K562 (cell line): ENCODE results near the gene PSEN1. TPM values are rescaled to one million over a fixed set of nuclear protein-coding genes. Genes with fewer than 3 reads are reported as not detected.

Source experiments
- ATAC-seq: fragments of 200-7000 bp; cut with Tn5 transposase; 3 replicates; pipeline ENCODE4 v1.9.1; 2020; ENCODE audit warnings: moderate library complexity
- BruUV-seq: library from RNA; stranded (reverse); fragments of 400-500 nt; replicated peaks from 2 replicates; lab custom pipeline; 2021; lab: Mats Ljungman, UMichigan
- CTCF ChIA-PET: fragments of 300-600 bp; formaldehyde crosslinking; extraction: SDS; loops from one replicate; lab custom pipeline; 2021; ENCODE audit warnings: low intra/inter-chr PET ratio; lab: Yijun Ruan, JAX
- POLR2A ChIA-PET: fragments of 300-600, 350-650 bp; sonication (Branson Sonifier 250); formaldehyde crosslinking; extraction: SDS; loops from one replicate; lab custom pipeline; 2021; ENCODE audit warnings: antibody characterized with exemption, inconsistent platforms; lab: Yijun Ruan, JAX
- DNase-seq, 4 experiments: peaks; one replicate each; pipeline versions ENCODE4 v3.0.0 to v3.0.0-alpha.2; 2011 to 2018; ENCODE audit warnings: low spot score in 3 of 4, mixed read lengths in 3 of 4; ENCODE audit errors: extremely low read depth in 1 of 4
- FAIRE-seq: peaks from 2 replicates; lab custom pipeline; 2011; peaks lifted over from hg19 to GRCh38; lab: Jason Lieb, UNC
- H2AFZ ChIP-seq: 2 replicates; pipeline ENCODE4 v1.6.0; 2011; ENCODE audit warnings: low read depth, low read length, control low read depth, inconsistent platforms
- H3K27ac ChIP-seq: fragments of 200-600 bp; 3 replicates; pipeline ENCODE4 v1.8.0; 2011; ENCODE audit warnings: low read depth, mild to moderate bottlenecking, control low read depth, inconsistent platforms, low read length, moderate library complexity, mixed read lengths; ENCODE audit errors: extremely low read depth
- H3K27me3 ChIP-seq, 2 experiments: fragments of 300-600 bp in 1 of 2; 2 replicates in 1 of 2; 3 replicates in 1 of 2; pipeline versions ENCODE4 v1.6.0 to v1.8.0; 2011; ENCODE audit warnings: inconsistent platforms in 2 of 2, low read length in 2 of 2, mild to moderate bottlenecking in 1 of 2, mixed read lengths in 1 of 2, moderate library complexity in 1 of 2; ENCODE audit not compliant: control insufficient read depth in 2 of 2, insufficient read depth in 2 of 2
- H3K36me3 ChIP-seq: fragments of 300-600 bp; 3 replicates; pipeline ENCODE4 v1.8.0; 2011; ENCODE audit warnings: mild to moderate bottlenecking, low read length, inconsistent platforms; ENCODE audit not compliant: control insufficient read depth, insufficient read depth
- H3K4me1 ChIP-seq, 2 experiments: fragments of 200-600 bp in 1 of 2; replicated peaks in 1 of 2; 2 replicates in 1 of 2; 3 replicates in 1 of 2; pipeline versions ENCODE4 v1.5.1 to v1.8.0; 2011; ENCODE audit warnings: inconsistent platforms in 2 of 2, low read length in 2 of 2, mild to moderate bottlenecking in 1 of 2, mixed read lengths in 1 of 2, moderate library complexity in 1 of 2; ENCODE audit not compliant: control insufficient read depth in 2 of 2, insufficient read depth in 2 of 2
- H3K4me2 ChIP-seq: 2 replicates; pipeline ENCODE4 v1.6.1; 2011; ENCODE audit warnings: low read length, control low read depth, inconsistent platforms, mixed read lengths; ENCODE audit not compliant: insufficient read depth
- H3K4me3 ChIP-seq: fragments of 200-600 bp; sonication (generic), shearing (Covaris generic); 2 replicates; pipeline ENCODE4 v1.5.1; 2016; ENCODE audit warnings: control low read depth, inconsistent platforms
- H3K79me2 ChIP-seq: fragments of 200-600 bp; 3 replicates; pipeline ENCODE4 v1.8.0; 2011; ENCODE audit warnings: low read length, inconsistent platforms; ENCODE audit not compliant: control insufficient read depth, insufficient read depth
- H3K9ac ChIP-seq, 2 experiments: 2 replicates each; pipeline versions ENCODE4 v1.6.0 to v1.6.1; 2011; ENCODE audit warnings: low read depth in 2 of 2, low read length in 2 of 2, control low read depth in 1 of 2, inconsistent platforms in 1 of 2, mild to moderate bottlenecking in 1 of 2, mixed read lengths in 1 of 2; ENCODE audit not compliant: insufficient read depth in 1 of 2
- H3K9me1 ChIP-seq: one replicate; pipeline ENCODE4 v1.6.0; 2011; ENCODE audit warnings: inconsistent platforms, mild to moderate bottlenecking, low read length, moderate library complexity; ENCODE audit not compliant: control insufficient read depth, insufficient read depth
- H3K9me3 ChIP-seq: replicated peaks from 2 replicates; pipeline ENCODE4 v1.5.1; 2011; ENCODE audit warnings: low read depth, low read length, inconsistent platforms; ENCODE audit not compliant: control insufficient read depth, insufficient read depth
- H4K20me1 ChIP-seq: replicated peaks from 2 replicates; pipeline ENCODE4 v1.6.1; 2011; ENCODE audit warnings: low read length, inconsistent platforms, mixed read lengths; ENCODE audit not compliant: control insufficient read depth, insufficient read depth
- BRF1 ChIP-seq: IDR thresholded peaks from 3 replicates; pipeline ENCODE4 v1.6.1; 2011; ENCODE audit warnings: borderline replicate concordance, mild to moderate bottlenecking; ENCODE audit not compliant: insufficient read length; ENCODE audit errors: extremely low read depth
- FOSL1 ChIP-seq: fragments of 200-800 bp; sonication (Bioruptor generic); conservative IDR thresholded peaks from 2 replicates; pipeline ENCODE4 v1.6.1; 2016; ENCODE audit warnings: missing genetic modification characterization, missing compliant biosample characterization
- FOXA3 ChIP-seq, 2 experiments: fragments of 450-650 bp in 1 of 2; sonication (generic) in 1 of 2; formaldehyde crosslinking; IDR thresholded peaks in 1 of 2; conservative IDR thresholded peaks in 1 of 2; 2 replicates each; pipeline versions ENCODE4 v1.4.0 to v1.8.0; 2020 to 2022; ENCODE audit warnings: mild to moderate bottlenecking in 2 of 2, missing genetic modification reagents in 1 of 2
- FOXK2 ChIP-seq, 2 experiments: fragments of 450-650 bp; IDR thresholded peaks in 1 of 2; conservative IDR thresholded peaks in 1 of 2; 2 replicates each; pipeline ENCODE4 v1.6.1; 2016; ENCODE audit warnings: low read depth in 2 of 2, mild to moderate bottlenecking in 1 of 2
- HDAC8 ChIP-seq: fragments of 450-650 bp; IDR thresholded peaks from 2 replicates; pipeline ENCODE4 v1.6.1; 2016; ENCODE audit warnings: mild to moderate bottlenecking, missing genetic modification characterization, moderate library complexity, missing compliant biosample characterization
- NCOR1 ChIP-seq: fragments of 450-650 bp; IDR thresholded peaks from 2 replicates; pipeline ENCODE4 v1.6.1; 2016; ENCODE audit warnings: mild to moderate bottlenecking, moderate library complexity
- PRDM10 ChIP-seq: fragments of 450-650 bp; IDR thresholded peaks from 2 replicates; pipeline ENCODE4 v1.6.1; 2018; ENCODE audit not compliant: partially characterized antibody
- PREB ChIP-seq: sonication (generic); formaldehyde crosslinking; IDR thresholded peaks from 2 replicates; pipeline ENCODE4 v1.8.1; 2023; ENCODE audit warnings: mild to moderate bottlenecking, missing genetic modification reagents
- PRPF4 ChIP-seq: fragments of 200-400 bp; formaldehyde crosslinking; IDR thresholded peaks from one replicate; pipeline ENCODE4 v1.6.1; 2017; ENCODE audit warnings: low read length, low read depth, mild to moderate bottlenecking; ENCODE audit not compliant: insufficient read depth, poor library complexity, severe bottlenecking
- SAFB2 ChIP-seq: fragments of 200-400 bp; formaldehyde crosslinking; IDR thresholded peaks from 2 replicates; pipeline ENCODE4 v1.6.1; 2018; ENCODE audit warnings: borderline replicate concordance, low read length, low read depth, moderate library complexity; ENCODE audit not compliant: severe bottlenecking
- STAT5B ChIP-seq: fragments of 250-450 bp; sonication (Bioruptor Pico); IDR thresholded peaks from 2 replicates; pipeline ENCODE4 v1.8.0; 2021; ENCODE audit warnings: mild to moderate bottlenecking, inconsistent platforms
- TOE1 ChIP-seq, 2 experiments: fragments of 450-650 bp in 1 of 2; sonication (generic) in 1 of 2; formaldehyde crosslinking in 1 of 2; IDR thresholded peaks; 2 replicates each; pipeline versions ENCODE4 v1.7.1 to v1.8.0; 2016 to 2022; ENCODE audit warnings: borderline replicate concordance in 2 of 2, mild to moderate bottlenecking in 2 of 2, antibody characterized with exemption in 1 of 2, inconsistent platforms in 1 of 2, low read depth in 1 of 2, missing genetic modification reagents in 1 of 2, moderate library complexity in 1 of 2
- ZFP36 ChIP-seq: fragments of 150-350 bp; IDR thresholded peaks from 2 replicates; pipeline ENCODE4 v1.6.1; 2018; ENCODE audit warnings: low read length, low read depth; ENCODE audit not compliant: partially characterized antibody
- ZNF699 ChIP-seq: fragments of 250-450 bp; sonication (Bioruptor Pico); IDR thresholded peaks from 2 replicates; pipeline ENCODE4 v1.8.0; 2021; ENCODE audit warnings: mild to moderate bottlenecking, moderate library complexity; ENCODE audit not compliant: insufficient replicate concordance
- WGBS: fragments of 100-300 bp; shearing (Covaris generic); methylation state at CpG from one replicate; pipeline ENCODE4 v1.1.6; 2016; ENCODE audit warnings: low coverage, mixed read lengths; ENCODE audit not compliant: insufficient coverage; ENCODE audit errors: missing lambda C conversion rate; 5-methylcytosine and 5-hydroxymethylcytosine counted together
- in situ Hi-C: fragments of 300-500 bp; cut with MboI; formaldehyde crosslinking; loops from 4 replicates; pipeline ENCODE4 v1.15.0; 2018; ENCODE audit warnings: inconsistent platforms, mixed read lengths
- intact Hi-C: fragments of 100-400 bp; cut with micrococcal nuclease; formaldehyde crosslinking; loops from 2 replicates; pipeline ENCODE4 v1.14.2; 2022
- polyA plus RNA-seq, 8 experiments: library from polyadenylated mRNA; depleted of rRNA in 4 of 8; stranded (reverse) in 5 of 8; unstranded in 3 of 8; fragments of >200 nt; fragmentation: Nextera tagmentation in 2 of 8; fragmentation: Illumina TruSeq in 1 of 8; extraction: Ambion mirVana in 2 of 8; extraction: Trizol in 1 of 8; gene quantifications; 2 replicates each; pipeline versions ENCODE4 v1.2.1 to v1.2.3, GENCODE V29; 2011 to 2014; ENCODE audit warnings: inconsistent platforms in 1 of 8, missing spikeins in 1 of 8
- total RNA-seq, 7 experiments: library from RNA; depleted of rRNA in 6 of 7; stranded (reverse); fragments of >200 nt in 6 of 7; fragmentation: Illumina TruSeq in 2 of 7; extraction: Trizol in 2 of 7; gene quantifications; 2 replicates each; pipeline versions ENCODE4 v1.2.1 to v1.2.3, GENCODE V29; 2011 to 2021; ENCODE audit warnings: low replicate concordance in 1 of 7

The PSEN1 gene
- total and polyA plus RNA-seq, 9 of the 15 experiments (the other 6 are each of a cell fraction or from before 2014, with no cell fraction given), result 6.5 to 25.2 (median 14.3) TPM

GRCh38 chr14:73188501-73188911 is 52.2 kb downstream of the PSEN1 start:
- CTCF ChIA-PET, result no interaction called here
- Histone ChIP-seq H3K9me1 (no peaks in the 10 kb centered on the region), H3K4me1 (no peaks in the 10 kb centered on the region), H3K36me3 (peaks cover 15% of the 10 kb centered on the region; the same call in 2 of the 3 replicates), H3K4me2 (no peak overlapping the region), H3K4me3 (no peak overlapping the region), H3K27ac (no peak overlapping the region), H3K79me2 (no peaks in the 10 kb centered on the region), H4K20me1 (no peaks in the 10 kb centered on the region), H3K9me3 (no peaks in the 10 kb centered on the region), H3K27me3 (no peaks in the 10 kb centered on the region), H2AFZ (no peak overlapping the region), H3K9ac (no peak overlapping the region)
- in situ Hi-C loops, result no loop called here
- TF ChIP-seq ZFP36 (no peak), TOE1 (IDR thresholded peaks at IDR 0.05; ENCODE audit: borderline replicate concordance) (no peak), TOE1 (CRISPR knock-in tag; IDR thresholded peaks at IDR 0.05; ENCODE audit: borderline replicate concordance, low read depth) (no peak), ZNF699 (CRISPR knock-in tag) (no peak), FOXK2 (conservative IDR thresholded peaks at IDR 0.05 in 1 of 2, IDR thresholded peaks at IDR 0.05 in 1 of 2; ENCODE audit: low read depth in 2 of 2) (no peak), SAFB2 (no peak), BRF1 (no peak), NCOR1 (no peak), HDAC8 (no peak), PREB (CRISPR knock-in tag) (no peak), FOSL1 (tag) (no peak), PRPF4 (no peak), STAT5B (CRISPR knock-in tag) (no peak), FOXA3 (CRISPR knock-in tag; conservative IDR thresholded peaks at IDR 0.05 in 1 of 2, IDR thresholded peaks at IDR 0.05 in 1 of 2) (no peak), PRDM10 (no peak)
- BruUV-seq, result no TSS peak
- WGBS, result 78% methylated on average over 2 of the region's 3 CpGs
- no peak for ATAC-seq
- POLR2A ChIA-PET, result interaction anchor here (0.8 kb wide), 1 partner anchor 748 kb away, joined by 5 read pairs; no protein-coding TSS in a partner anchor
- no peak for DNase-seq
- intact Hi-C loops, result no loop called here
- no peak for FAIRE-seq
